HL-60/S4 treated with retinoic acid at 250 ng/mL for 4 days and 3 days (cell line): ENCODE data around the gene GUK1.

ENCODE experiments used
- in situ Hi-C: fragments of 300-500 bp; cut with MboI; formaldehyde crosslinking; loops from 2 replicates; pipeline ENCODE4 v1.7.0; 2022; ENCODE audit warnings: low sequenced_read_pairs

Gene GUK1

GRCh38 chr1:228149406-228150119 lies 9.5 kb downstream of the GUK1 start, which contains the start of gene GJC2:
Gene GJC2 (plus strand): TSS chr1:228149930. CDS start chr1:228157759, 7,829 bp downstream.
- in situ Hi-C loops, result no loop called here

- in situ Hi-C loops, result no loop called here
Measured at GRCh38 chr1:228150120-228150460, 10.0 kb downstream of the GUK1 start.

- in situ Hi-C loops, result no loop called here
Measured at GRCh38 chr1:228150461-228151179, 10.5 kb downstream of the GUK1 start.

- in situ Hi-C loops, result no loop called here
Measured at GRCh38 chr1:228151180-228151925, 11.3 kb downstream of the GUK1 start.

- in situ Hi-C loops, result no loop called here
Measured at GRCh38 chr1:228152097-228152917, 12.2 kb downstream of the GUK1 start.

- in situ Hi-C loops, result no loop called here
Measured at GRCh38 chr1:228152918-228153258, 12.8 kb downstream of the GUK1 start.

GRCh38 chr1:228154021-228154669 lies 14.1 kb downstream of the GUK1 start:
- in situ Hi-C loops, result no loop called here

- in situ Hi-C loops, result no loop called here
Measured at GRCh38 chr1:228154670-228155571, 14.8 kb downstream of the GUK1 start.

GRCh38 chr1:228155596-228156514 lies 15.8 kb downstream of the GUK1 start:
- in situ Hi-C loops, result no loop called here

GRCh38 chr1:228156515-228156881 lies 16.4 kb downstream of the GUK1 start:
- in situ Hi-C loops, result no loop called here

GRCh38 chr1:228156941-228157728 lies 17.1 kb downstream of the GUK1 start:
- in situ Hi-C loops, result no loop called here

GRCh38 chr1:228157729-228158126 lies 17.6 kb downstream of the GUK1 start:
- in situ Hi-C loops, result no loop called here

- in situ Hi-C loops, result no loop called here
Measured at GRCh38 chr1:228158151-228159007, 18.3 kb downstream of the GUK1 start.

- in situ Hi-C loops, result no loop called here
Measured at GRCh38 chr1:228159008-228159665, 19.1 kb downstream of the GUK1 start.

- in situ Hi-C loops, result no loop called here
Measured at GRCh38 chr1:228160201-228160761, 20.2 kb downstream of the GUK1 start.

- in situ Hi-C loops, result no loop called here
Measured at GRCh38 chr1:228161362-228161761, 21.3 kb downstream of the GUK1 start.
